ENCODE data around the gene TMEM72. TPM values are rescaled to one million over a fixed set of nuclear protein-coding genes. Genes with fewer than 3 reads are reported as not detected.

Gene TMEM72
- total RNA-seq, 1 experiment from 2014 or later: not detected

DNA sequence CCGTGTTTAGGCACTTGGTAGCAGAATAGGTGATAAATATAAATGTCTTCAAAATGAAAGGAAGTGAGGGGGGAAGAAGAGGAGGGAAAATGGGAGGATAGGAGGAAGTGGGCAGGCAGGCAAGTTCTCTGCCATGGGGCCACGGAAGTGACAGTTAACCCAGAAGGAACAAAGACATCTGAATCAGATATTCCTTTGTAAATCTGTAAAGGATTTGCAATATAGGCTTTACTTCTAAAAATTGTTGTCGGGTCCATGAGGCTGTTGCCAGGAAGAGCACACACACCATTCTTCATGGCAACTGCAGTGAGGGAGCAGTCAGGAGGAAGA lies 24.8 kb downstream of the TMEM72 start:
- in situ Hi-C loops (cut with HindIII; ENCODE audit: low pct_unique_long_range_greater_than_20kb, low sequenced_read_pairs): no loop called here
- H3K27ac ChIP-seq (ENCODE audit: low read length): no peak overlapping the region
- H3K4me3 ChIP-seq (ENCODE audit: low read depth in 2 of 2, low read length in 2 of 2): no peak overlapping the region
- ATAC-seq (no peak), DNase-seq (ENCODE audit: low read depth, low spot score) (no peak)
- TF ChIP-seq, protein P1, sequence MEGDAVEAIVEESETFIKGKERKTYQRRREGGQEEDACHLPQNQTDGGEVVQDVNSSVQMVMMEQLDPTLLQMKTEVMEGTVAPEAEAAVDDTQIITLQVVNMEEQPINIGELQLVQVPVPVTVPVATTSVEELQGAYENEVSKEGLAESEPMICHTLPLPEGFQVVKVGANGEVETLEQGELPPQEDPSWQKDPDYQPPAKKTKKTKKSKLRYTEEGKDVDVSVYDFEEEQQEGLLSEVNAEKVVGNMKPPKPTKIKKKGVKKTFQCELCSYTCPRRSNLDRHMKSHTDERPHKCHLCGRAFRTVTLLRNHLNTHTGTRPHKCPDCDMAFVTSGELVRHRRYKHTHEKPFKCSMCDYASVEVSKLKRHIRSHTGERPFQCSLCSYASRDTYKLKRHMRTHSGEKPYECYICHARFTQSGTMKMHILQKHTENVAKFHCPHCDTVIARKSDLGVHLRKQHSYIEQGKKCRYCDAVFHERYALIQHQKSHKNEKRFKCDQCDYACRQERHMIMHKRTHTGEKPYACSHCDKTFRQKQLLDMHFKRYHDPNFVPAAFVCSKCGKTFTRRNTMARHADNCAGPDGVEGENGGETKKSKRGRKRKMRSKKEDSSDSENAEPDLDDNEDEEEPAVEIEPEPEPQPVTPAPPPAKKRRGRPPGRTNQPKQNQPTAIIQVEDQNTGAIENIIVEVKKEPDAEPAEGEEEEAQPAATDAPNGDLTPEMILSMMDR (IDR thresholded peaks at IDR 0.05): no peak
- TF ChIP-seq SIN3A (IDR thresholded peaks at IDR 0.05; ENCODE audit: borderline replicate concordance, insufficient read depth, low read depth, low read length) (no peak), POLR2AphosphoS5 (IDR thresholded peaks at IDR 0.05; ENCODE audit: low read depth, low read length) (no peak), TCF7L2 (IDR thresholded peaks at IDR 0.05; ENCODE audit: low read depth, low read length) (no peak)
- TF ChIP-seq, protein P2, sequence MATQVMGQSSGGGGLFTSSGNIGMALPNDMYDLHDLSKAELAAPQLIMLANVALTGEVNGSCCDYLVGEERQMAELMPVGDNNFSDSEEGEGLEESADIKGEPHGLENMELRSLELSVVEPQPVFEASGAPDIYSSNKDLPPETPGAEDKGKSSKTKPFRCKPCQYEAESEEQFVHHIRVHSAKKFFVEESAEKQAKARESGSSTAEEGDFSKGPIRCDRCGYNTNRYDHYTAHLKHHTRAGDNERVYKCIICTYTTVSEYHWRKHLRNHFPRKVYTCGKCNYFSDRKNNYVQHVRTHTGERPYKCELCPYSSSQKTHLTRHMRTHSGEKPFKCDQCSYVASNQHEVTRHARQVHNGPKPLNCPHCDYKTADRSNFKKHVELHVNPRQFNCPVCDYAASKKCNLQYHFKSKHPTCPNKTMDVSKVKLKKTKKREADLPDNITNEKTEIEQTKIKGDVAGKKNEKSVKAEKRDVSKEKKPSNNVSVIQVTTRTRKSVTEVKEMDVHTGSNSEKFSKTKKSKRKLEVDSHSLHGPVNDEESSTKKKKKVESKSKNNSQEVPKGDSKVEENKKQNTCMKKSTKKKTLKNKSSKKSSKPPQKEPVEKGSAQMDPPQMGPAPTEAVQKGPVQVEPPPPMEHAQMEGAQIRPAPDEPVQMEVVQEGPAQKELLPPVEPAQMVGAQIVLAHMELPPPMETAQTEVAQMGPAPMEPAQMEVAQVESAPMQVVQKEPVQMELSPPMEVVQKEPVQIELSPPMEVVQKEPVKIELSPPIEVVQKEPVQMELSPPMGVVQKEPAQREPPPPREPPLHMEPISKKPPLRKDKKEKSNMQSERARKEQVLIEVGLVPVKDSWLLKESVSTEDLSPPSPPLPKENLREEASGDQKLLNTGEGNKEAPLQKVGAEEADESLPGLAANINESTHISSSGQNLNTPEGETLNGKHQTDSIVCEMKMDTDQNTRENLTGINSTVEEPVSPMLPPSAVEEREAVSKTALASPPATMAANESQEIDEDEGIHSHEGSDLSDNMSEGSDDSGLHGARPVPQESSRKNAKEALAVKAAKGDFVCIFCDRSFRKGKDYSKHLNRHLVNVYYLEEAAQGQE (IDR thresholded peaks at IDR 0.05; ENCODE audit: insufficient read depth in 1 of 2, low read depth in 2 of 2, low read length in 1 of 2): no peak
- no peaks in the 10 kb centered on the region for H3K27me3 ChIP-seq (ENCODE audit: control insufficient read depth, insufficient read depth, low read length)
- ChIA-PET CTCF (no interaction called here), POLR2A (no interaction called here)
- no peaks in the 10 kb centered on the region for H3K9me3 ChIP-seq (ENCODE audit: control insufficient read depth, insufficient read depth, low read depth, low read length)
- intact Hi-C loops (cut with micrococcal nuclease; ENCODE audit: unreplicated experiment): no loop called here
- H3K36me3 ChIP-seq (ENCODE audit: control insufficient read depth, insufficient read depth, low read length): no peaks in the 10 kb centered on the region
- 0 out of 2 replicates have a peak, but pooled peaks cover 3% of the 10 kb centered on the region for H3K4me1 ChIP-seq (ENCODE audit: control insufficient read depth, insufficient read depth, low read length)
- no TSS peak for BruUV-seq (replicated peaks)

DNA sequence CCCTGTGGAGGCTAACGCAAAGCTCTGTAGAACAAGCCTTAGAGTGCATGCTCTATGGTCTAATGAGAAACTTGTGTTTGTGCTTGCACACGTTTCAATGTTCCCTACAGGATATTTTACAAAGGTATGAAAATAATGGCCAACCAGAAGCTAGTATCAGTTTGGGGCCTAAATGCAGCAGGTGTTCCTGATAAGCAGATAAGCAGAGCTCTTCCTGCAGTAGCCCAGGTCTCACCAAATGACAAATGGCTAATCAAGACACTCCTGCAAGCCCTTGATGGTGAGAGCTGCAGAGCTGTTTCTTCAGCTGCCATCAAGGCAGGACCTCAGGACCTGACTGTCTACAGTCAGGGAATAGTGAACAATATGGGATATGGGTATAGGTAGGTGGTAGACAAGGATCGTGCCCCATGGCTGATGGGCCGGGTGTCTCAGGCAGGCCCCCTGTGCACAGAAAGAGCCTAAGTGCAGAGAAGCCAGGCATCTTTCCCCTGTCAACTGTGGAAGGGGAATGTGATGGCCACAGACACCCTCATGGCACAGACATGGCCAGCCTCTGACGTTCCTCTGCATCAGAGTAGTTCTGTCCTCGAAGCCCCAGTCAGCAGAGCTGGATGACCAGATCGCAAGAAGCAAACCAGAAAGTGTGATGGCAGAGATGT lies 25.3 kb downstream of the TMEM72 start:
- CTCF ChIA-PET: no interaction called here
- intact Hi-C loops (cut with micrococcal nuclease; ENCODE audit: unreplicated experiment): no loop called here
- no peak overlapping the region for H3K27ac ChIP-seq (ENCODE audit: low read length)

More for the DNA sequence above, 25.3 kb downstream of the TMEM72 start:
- in situ Hi-C loops (cut with HindIII; ENCODE audit: low pct_unique_long_range_greater_than_20kb, low sequenced_read_pairs): no loop called here
- no TSS peak for BruUV-seq (replicated peaks)
- Histone ChIP-seq H3K36me3 (ENCODE audit: control insufficient read depth, insufficient read depth, low read length) (no peaks in the 10 kb centered on the region), H3K9me3 (ENCODE audit: control insufficient read depth, insufficient read depth, low read depth, low read length) (no peaks in the 10 kb centered on the region), H3K27me3 (ENCODE audit: control insufficient read depth, insufficient read depth, low read length) (no peaks in the 10 kb centered on the region), H3K4me3 (ENCODE audit: low read depth in 2 of 2, low read length in 2 of 2) (no peak overlapping the region), H3K4me1 (ENCODE audit: control insufficient read depth, insufficient read depth, low read length) (0 out of 2 replicates have a peak, but pooled peaks cover 3% of the 10 kb centered on the region)
- POLR2A ChIA-PET: no interaction called here
- DNase-seq (ENCODE audit: low read depth, low spot score) (no peak), ATAC-seq (no peak)
- TF ChIP-seq, protein P1 (IDR thresholded peaks at IDR 0.05): no peak
- TF ChIP-seq TCF7L2 (IDR thresholded peaks at IDR 0.05; ENCODE audit: low read depth, low read length): no peak
- TF ChIP-seq SIN3A (IDR thresholded peaks at IDR 0.05; ENCODE audit: borderline replicate concordance, insufficient read depth, low read depth, low read length): no peak
- no peak for TF ChIP-seq POLR2AphosphoS5 (IDR thresholded peaks at IDR 0.05; ENCODE audit: low read depth, low read length)
- TF ChIP-seq, protein P2 (IDR thresholded peaks at IDR 0.05; ENCODE audit: insufficient read depth in 1 of 2, low read depth in 2 of 2, low read length in 1 of 2): no peak
